ENCODE data around the gene DLEC1. TPM values are rescaled to one million over a fixed set of nuclear protein-coding genes. Genes with fewer than 3 reads are reported as not detected.

The DLEC1 gene
- total and polyA plus RNA-seq, 2 of the 4 experiments (the other 2 are of a cell fraction) = 0.03 TPM; not detected in 1

GRCh38 chr3:38049358-38050126 is 10.5 kb downstream of the DLEC1 start:
- CTCF ChIA-PET = no interaction called here

More at GRCh38 chr3:38049358-38050126, 10.5 kb downstream of the DLEC1 start:
- H2BK5ac ChIP-seq (ENCODE audit: low read depth, low read length, poor library complexity, severe bottlenecking) = no peak overlapping the region
- intact Hi-C loops (cut with micrococcal nuclease) = no loop called here
- H3K9ac ChIP-seq (ENCODE audit: low read depth, low read length) = no peak overlapping the region
- no peak overlapping the region for H3K14ac ChIP-seq (replicated peaks; ENCODE audit: low read depth, low read length)
- no peak overlapping the region for H3K23ac ChIP-seq (ENCODE audit: low read depth, low read length)
- WGBS, 2 experiments (ENCODE audit: extremely low coverage in 2 of 2, insufficient read length in 1 of 2) = no CpG with 5 or more reads among the region's 4 CpGs
- H3K4me2 ChIP-seq (ENCODE audit: low read depth, low read length) = no peak overlapping the region
- no peak overlapping the region for H3K56ac ChIP-seq (ENCODE audit: extremely low read depth, insufficient read depth, low read length)
- no peak for DNase-seq
- H2AK9ac ChIP-seq (replicated peaks; ENCODE audit: low read depth, low read length, poor library complexity) = no peak overlapping the region
- H3K4ac ChIP-seq (ENCODE audit: low read depth, low read length) = no peak overlapping the region
- in situ Hi-C loops (cut with MboI; ENCODE audit: low sequenced_read_pairs) = no loop called here
- H3K9me1 ChIP-seq (ENCODE audit: insufficient read depth, low read length) = no peaks in the 10 kb centered on the region
- no peaks in the 10 kb centered on the region for H4K20me1 ChIP-seq (ENCODE audit: insufficient read depth, low read length)
- no peak overlapping the region for H2AFZ ChIP-seq (replicated peaks; ENCODE audit: low read length, poor library complexity)
- BruUV-seq (replicated peaks) = no TSS peak
- TF ChIP-seq, protein P1, sequence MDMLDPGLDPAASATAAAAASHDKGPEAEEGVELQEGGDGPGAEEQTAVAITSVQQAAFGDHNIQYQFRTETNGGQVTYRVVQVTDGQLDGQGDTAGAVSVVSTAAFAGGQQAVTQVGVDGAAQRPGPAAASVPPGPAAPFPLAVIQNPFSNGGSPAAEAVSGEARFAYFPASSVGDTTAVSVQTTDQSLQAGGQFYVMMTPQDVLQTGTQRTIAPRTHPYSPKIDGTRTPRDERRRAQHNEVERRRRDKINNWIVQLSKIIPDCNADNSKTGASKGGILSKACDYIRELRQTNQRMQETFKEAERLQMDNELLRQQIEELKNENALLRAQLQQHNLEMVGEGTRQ (IDR thresholded peaks at IDR 0.05; ENCODE audit: low read depth, low read length) = no peak
- TF ChIP-seq BHLHE40 (IDR thresholded peaks at IDR 0.05; ENCODE audit: low read depth, low read length) (no peak), ELK1 (IDR thresholded peaks at IDR 0.05; ENCODE audit: borderline replicate concordance, low read depth, low read length) (no peak), POLR2A (IDR thresholded peaks at IDR 0.05; ENCODE audit: low read depth, low read length) (no peak), SMC3 (IDR thresholded peaks at IDR 0.05; ENCODE audit: low read depth, low read length) (no peak), MAFK (IDR thresholded peaks at IDR 0.05; ENCODE audit: low read depth, low read length) (no peak), CHD1 (IDR thresholded peaks at IDR 0.05; ENCODE audit: low read depth, low read length) (no peak)
- TF ChIP-seq, protein P2, sequence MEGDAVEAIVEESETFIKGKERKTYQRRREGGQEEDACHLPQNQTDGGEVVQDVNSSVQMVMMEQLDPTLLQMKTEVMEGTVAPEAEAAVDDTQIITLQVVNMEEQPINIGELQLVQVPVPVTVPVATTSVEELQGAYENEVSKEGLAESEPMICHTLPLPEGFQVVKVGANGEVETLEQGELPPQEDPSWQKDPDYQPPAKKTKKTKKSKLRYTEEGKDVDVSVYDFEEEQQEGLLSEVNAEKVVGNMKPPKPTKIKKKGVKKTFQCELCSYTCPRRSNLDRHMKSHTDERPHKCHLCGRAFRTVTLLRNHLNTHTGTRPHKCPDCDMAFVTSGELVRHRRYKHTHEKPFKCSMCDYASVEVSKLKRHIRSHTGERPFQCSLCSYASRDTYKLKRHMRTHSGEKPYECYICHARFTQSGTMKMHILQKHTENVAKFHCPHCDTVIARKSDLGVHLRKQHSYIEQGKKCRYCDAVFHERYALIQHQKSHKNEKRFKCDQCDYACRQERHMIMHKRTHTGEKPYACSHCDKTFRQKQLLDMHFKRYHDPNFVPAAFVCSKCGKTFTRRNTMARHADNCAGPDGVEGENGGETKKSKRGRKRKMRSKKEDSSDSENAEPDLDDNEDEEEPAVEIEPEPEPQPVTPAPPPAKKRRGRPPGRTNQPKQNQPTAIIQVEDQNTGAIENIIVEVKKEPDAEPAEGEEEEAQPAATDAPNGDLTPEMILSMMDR (conservative IDR thresholded peaks at IDR 0.05; ENCODE audit: low read depth, low read length) = no peak
- dilution Hi-C loops (cut with HindIII; ENCODE audit: low sequenced_read_pairs, unreplicated experiment) = no loop called here
- H2AK5ac ChIP-seq (ENCODE audit: low read depth, low read length) = no peak overlapping the region
- ATAC-seq (ENCODE audit: low read depth) = no peak
- H4K8ac ChIP-seq (ENCODE audit: low read depth in 2 of 2, low read length in 2 of 2) = no peak overlapping the region
- H3K79me1 ChIP-seq (ENCODE audit: low read depth in 1 of 2, low read length in 2 of 2) = no peaks in the 10 kb centered on the region
- H4K91ac ChIP-seq (ENCODE audit: insufficient read depth, low read depth, low read length) = no peak overlapping the region
- H3K18ac ChIP-seq (ENCODE audit: low read depth, low read length) = no peak overlapping the region
- H3K36me3 ChIP-seq (ENCODE audit: control insufficient read depth, insufficient read depth, low read length) = no peaks in the 10 kb centered on the region
- H3K4me3 ChIP-seq (ENCODE audit: insufficient read depth, low read depth, low read length) = no peak overlapping the region
- no peak overlapping the region for H4K5ac ChIP-seq (ENCODE audit: low read depth, low read length)
- H3K4me1 ChIP-seq (ENCODE audit: control insufficient read depth, insufficient read depth, low read length) = no peaks in the 10 kb centered on the region
- H3K27ac ChIP-seq (ENCODE audit: insufficient read depth, low read length) = no peak overlapping the region
- POLR2A ChIA-PET (ENCODE audit: unreplicated experiment) = no interaction called here
- no peaks in the 10 kb centered on the region for H3K9me3 ChIP-seq (ENCODE audit: control insufficient read depth, insufficient read depth, low read length)
- no peak overlapping the region for H2BK15ac ChIP-seq (ENCODE audit: low read depth, low read length)
- no peak overlapping the region for H2BK20ac ChIP-seq (ENCODE audit: low read depth, low read length)
- H3K27me3 ChIP-seq (ENCODE audit: control insufficient read depth, insufficient read depth, low read length) = peaks cover 14% of the 10 kb centered on the region
- no peak overlapping the region for H2BK120ac ChIP-seq (ENCODE audit: low read depth, low read length)
